ENCODE data around the gene MUC20. TPM values are rescaled to one million over a fixed set of nuclear protein-coding genes. Genes with fewer than 3 reads are reported as not detected.

Gene MUC20
- polyA plus RNA-seq, 1 donor (not counting 4 experiments of a cell fraction or from before 2014, with no cell fraction given): 0.21 TPM

GRCh38 chr3:195771646-195772300, 51.0 kb downstream of the MUC20 start:
- H3K27me3 ChIP-seq (ENCODE audit: control insufficient read depth, extremely low read depth, insufficient read depth, low read length): no peaks in the 10 kb centered on the region
- dilution Hi-C loops (cut with MboI; ENCODE audit: extremely low pct_ligation_motif_present, low sequenced_read_pairs): no loop called here
- DNase-seq (ENCODE audit: low read depth, low spot score) (no peak), FAIRE-seq (no peak)
- H3K4me1 ChIP-seq (ENCODE audit: control insufficient read depth, extremely low read depth, insufficient read depth, low read length): no peaks in the 10 kb centered on the region
- no peaks in the 10 kb centered on the region for H3K9me1 ChIP-seq (ENCODE audit: control insufficient read depth, extremely low read depth, insufficient read depth, low read length)
- no peaks in the 10 kb centered on the region for H4K20me1 ChIP-seq (ENCODE audit: control insufficient read depth, extremely low read depth, insufficient read depth, low read length)
- H3K4me3 ChIP-seq (ENCODE audit: control insufficient read depth in 2 of 3, extremely low read depth in 1 of 3, insufficient read depth in 2 of 3, low read depth in 1 of 3, low read length in 3 of 3): no peak overlapping the region
- H3K27ac ChIP-seq (ENCODE audit: control insufficient read depth, insufficient read depth, low read length): no peak overlapping the region
- no peaks in the 10 kb centered on the region for H3K36me3 ChIP-seq (ENCODE audit: control insufficient read depth in 2 of 2, extremely low read depth in 1 of 2, insufficient read depth in 2 of 2, low read length in 2 of 2)
- TF ChIP-seq CTCF (optimal IDR thresholded peaks at IDR 0.05 in 1 of 3, IDR thresholded peaks at IDR 0.05 in 1 of 3, conservative IDR thresholded peaks at IDR 0.05 in 1 of 3; ENCODE audit: extremely low read depth in 1 of 3, insufficient read depth in 2 of 3, low read length in 3 of 3) (no peak), EZH2 (IDR thresholded peaks at IDR 0.05; ENCODE audit: low read length) (no peak)
- H3K79me2 ChIP-seq (ENCODE audit: control insufficient read depth, insufficient read depth, low read length): no peaks in the 10 kb centered on the region
- no peak overlapping the region for H3K9ac ChIP-seq (ENCODE audit: control insufficient read depth, extremely low read depth, insufficient read depth, low read length)
- no peak overlapping the region for H3K4me2 ChIP-seq (ENCODE audit: control insufficient read depth, extremely low read depth, insufficient read depth, low read depth, low read length)
- H2AFZ ChIP-seq (ENCODE audit: control insufficient read depth, low read length): no peak overlapping the region
- peaks cover 2% of the 10 kb centered on the region for H3K9me3 ChIP-seq (ENCODE audit: control insufficient read depth, low read depth, low read length)

GRCh38 chr3:195773956-195774537, 53.3 kb downstream of the MUC20 start:
- FAIRE-seq (no peak), DNase-seq (ENCODE audit: low read depth, low spot score) (no peak)
- dilution Hi-C loops (cut with MboI; ENCODE audit: extremely low pct_ligation_motif_present, low sequenced_read_pairs): no loop called here
- Histone ChIP-seq H3K79me2 (ENCODE audit: control insufficient read depth, insufficient read depth, low read length) (no peaks in the 10 kb centered on the region), H3K9ac (ENCODE audit: control insufficient read depth, extremely low read depth, insufficient read depth, low read length) (no peak overlapping the region), H3K27me3 (ENCODE audit: control insufficient read depth, extremely low read depth, insufficient read depth, low read length) (no peaks in the 10 kb centered on the region), H3K27ac (ENCODE audit: control insufficient read depth, insufficient read depth, low read length) (no peak overlapping the region), H3K9me3 (ENCODE audit: control insufficient read depth, low read depth, low read length) (peaks cover 2% of the 10 kb centered on the region), H3K36me3 (ENCODE audit: control insufficient read depth in 2 of 2, extremely low read depth in 1 of 2, insufficient read depth in 2 of 2, low read length in 2 of 2) (no peaks in the 10 kb centered on the region), H3K9me1 (ENCODE audit: control insufficient read depth, extremely low read depth, insufficient read depth, low read length) (no peaks in the 10 kb centered on the region), H4K20me1 (ENCODE audit: control insufficient read depth, extremely low read depth, insufficient read depth, low read length) (no peaks in the 10 kb centered on the region), H3K4me2 (ENCODE audit: control insufficient read depth, extremely low read depth, insufficient read depth, low read depth, low read length) (no peak overlapping the region), H2AFZ (ENCODE audit: control insufficient read depth, low read length) (no peak overlapping the region), H3K4me1 (ENCODE audit: control insufficient read depth, extremely low read depth, insufficient read depth, low read length) (no peaks in the 10 kb centered on the region), H3K4me3 (ENCODE audit: control insufficient read depth in 2 of 3, extremely low read depth in 1 of 3, insufficient read depth in 2 of 3, low read depth in 1 of 3, low read length in 3 of 3) (no peak overlapping the region)
- TF ChIP-seq EZH2 (IDR thresholded peaks at IDR 0.05; ENCODE audit: low read length) (no peak), CTCF (optimal IDR thresholded peaks at IDR 0.05 in 1 of 3, IDR thresholded peaks at IDR 0.05 in 1 of 3, conservative IDR thresholded peaks at IDR 0.05 in 1 of 3; ENCODE audit: extremely low read depth in 1 of 3, insufficient read depth in 2 of 3, low read length in 3 of 3) (no peak)

Data from keratinocyte (primary cell).